Measurements from ENCODE around the gene TTLL5. TPM values are rescaled to one million over a fixed set of nuclear protein-coding genes. Genes with fewer than 3 reads are reported as not detected.
A peak's percentile ranks its signal among the peaks of the same experiment; 100 is the strongest.

The TTLL5 gene
- total RNA-seq, 2 experiments from 2014 or later: 19.8 to 26.4 TPM

DNA sequence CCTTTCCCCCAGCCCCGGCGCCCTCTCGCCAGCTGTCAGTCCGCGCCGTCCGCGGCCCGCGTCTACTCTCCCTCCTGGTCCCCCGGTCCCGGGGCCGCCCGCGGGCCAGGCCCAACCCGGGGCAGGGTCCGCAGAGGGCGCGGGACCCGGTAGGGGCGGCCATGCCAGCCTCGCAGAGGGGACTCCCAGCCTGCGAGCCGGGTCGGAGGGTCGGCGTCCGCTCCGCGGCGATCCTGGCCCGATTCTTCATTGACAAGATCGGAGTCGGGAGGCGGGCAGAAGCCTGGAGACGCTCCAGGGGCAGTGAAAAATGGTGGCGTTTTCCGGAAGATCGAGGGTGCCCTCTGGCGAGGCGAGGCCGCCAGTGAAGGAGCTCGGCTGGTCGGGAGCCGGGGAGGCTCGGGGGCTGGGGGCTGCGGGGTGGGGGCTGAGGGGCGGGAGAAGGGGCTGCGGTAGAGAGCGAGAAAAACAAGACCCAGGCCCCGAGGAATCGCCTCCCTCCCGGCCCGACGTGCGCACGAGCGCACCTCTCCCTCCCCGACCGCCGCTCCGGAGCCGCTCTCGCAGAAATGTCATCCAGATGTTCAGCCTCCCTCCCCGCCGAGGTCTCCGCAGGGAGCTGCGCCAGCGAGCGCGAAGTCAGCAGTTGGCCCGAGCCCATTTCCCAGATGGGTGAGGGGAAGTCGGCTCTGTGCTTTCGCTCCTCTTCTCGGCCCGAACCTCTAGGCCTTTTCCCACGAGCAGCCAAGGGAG lies 321.4 kb downstream of the TTLL5 start:
- no peaks in the 10 kb centered on the region for H3K36me3 ChIP-seq (ENCODE audit: insufficient read depth, low read length)
- peak; percentile 69 for ATAC-seq (ENCODE audit: poor library complexity)

DNA sequence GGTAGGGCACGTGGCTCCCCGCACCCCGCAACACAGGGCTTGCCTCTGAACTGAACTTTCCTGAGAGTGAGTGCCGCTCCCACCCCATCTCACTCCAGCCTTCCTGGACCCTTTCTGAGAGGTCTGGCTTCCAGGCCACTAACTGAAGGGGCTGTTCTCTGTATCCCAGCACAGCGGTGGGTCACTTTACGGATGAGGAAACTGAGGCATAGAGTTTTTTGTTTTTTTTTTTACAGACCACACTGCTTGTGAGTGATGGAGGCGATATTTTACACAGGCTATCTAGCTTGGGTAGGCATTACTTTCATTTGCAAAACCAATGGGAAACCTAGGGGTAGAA lies 321.9 kb downstream of the TTLL5 start:
- Histone ChIP-seq H3K27me3 (ENCODE audit: control insufficient read depth in 1 of 2, insufficient read depth in 2 of 2, low read length in 2 of 2) (no peaks in the 10 kb centered on the region), H3K9me3 (ENCODE audit: control insufficient read depth in 1 of 2, insufficient read depth in 1 of 2, low read length in 2 of 2) (no peaks in the 10 kb centered on the region), H3K36me3 (ENCODE audit: insufficient read depth, low read length) (no peaks in the 10 kb centered on the region), H3K27ac (ENCODE audit: low read depth in 1 of 2, low read length in 2 of 2) (no peak overlapping the region), H3K4me1 (ENCODE audit: insufficient read depth, low read length) (peaks cover 56% of the 10 kb centered on the region), H3K4me3 (ENCODE audit: low read length) (peak overlapping the region; percentile 58)
- Mint-ChIP-seq H3K4me3 (peak overlapping the region; percentile 93), H3K9me3 (no peaks in the 10 kb centered on the region), H3K4me1 (ENCODE audit: low read depth) (peaks cover 57% of the 10 kb centered on the region), H3K27ac (peak overlapping the region; percentile 83), H3K36me3 (ENCODE audit: low read depth) (peaks cover 4% of the 10 kb centered on the region), H3K27me3 (no peaks in the 10 kb centered on the region)
- POLR2A ChIA-PET: interaction anchor here (0.6 to 1.8 kb wide), 6 partner anchors 68 to 405 kb away, joined by 3 to 20 read pairs (median 5); partner anchors contain the start of genes ERG28, FLVCR2, GPATCH2L and TTLL5
- TF ChIP-seq, protein P1, sequence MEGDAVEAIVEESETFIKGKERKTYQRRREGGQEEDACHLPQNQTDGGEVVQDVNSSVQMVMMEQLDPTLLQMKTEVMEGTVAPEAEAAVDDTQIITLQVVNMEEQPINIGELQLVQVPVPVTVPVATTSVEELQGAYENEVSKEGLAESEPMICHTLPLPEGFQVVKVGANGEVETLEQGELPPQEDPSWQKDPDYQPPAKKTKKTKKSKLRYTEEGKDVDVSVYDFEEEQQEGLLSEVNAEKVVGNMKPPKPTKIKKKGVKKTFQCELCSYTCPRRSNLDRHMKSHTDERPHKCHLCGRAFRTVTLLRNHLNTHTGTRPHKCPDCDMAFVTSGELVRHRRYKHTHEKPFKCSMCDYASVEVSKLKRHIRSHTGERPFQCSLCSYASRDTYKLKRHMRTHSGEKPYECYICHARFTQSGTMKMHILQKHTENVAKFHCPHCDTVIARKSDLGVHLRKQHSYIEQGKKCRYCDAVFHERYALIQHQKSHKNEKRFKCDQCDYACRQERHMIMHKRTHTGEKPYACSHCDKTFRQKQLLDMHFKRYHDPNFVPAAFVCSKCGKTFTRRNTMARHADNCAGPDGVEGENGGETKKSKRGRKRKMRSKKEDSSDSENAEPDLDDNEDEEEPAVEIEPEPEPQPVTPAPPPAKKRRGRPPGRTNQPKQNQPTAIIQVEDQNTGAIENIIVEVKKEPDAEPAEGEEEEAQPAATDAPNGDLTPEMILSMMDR (IDR thresholded peaks at IDR 0.05): no peak
- no peak for ATAC-seq (ENCODE audit: poor library complexity)
- intact Hi-C loops (cut with DNase I, micrococcal nuclease): loop anchor here (2.0 to 10.0 kb wide), 5 partner anchors 169 to 1474 kb away; partner anchors contain the start of genes AHSA1 (in 1 of the 2), CIPC (in 1 of the 2), FLVCR2 (in 1 of the 2) and GPATCH2L (in 1 of the 2)
- CTCF ChIA-PET: interaction anchor here (0.5 to 4.0 kb wide), 15 partner anchors 10 to 406 kb away, joined by 3 to 52 read pairs (median 4); partner anchors contain the start of genes ERG28, GPATCH2L and TTLL5
- DNase-seq: no peak

More for the DNA sequence above, 321.4 kb downstream of the TTLL5 start:
- Mint-ChIP-seq H3K4me3 (peak overlapping the region; percentile 93), H3K36me3 (ENCODE audit: low read depth) (peaks cover 4% of the 10 kb centered on the region), H3K27me3 (no peaks in the 10 kb centered on the region), H3K9me3 (no peaks in the 10 kb centered on the region), H3K4me1 (ENCODE audit: low read depth) (peaks cover 58% of the 10 kb centered on the region), H3K27ac (peak overlapping the region; percentile 83)
- TF ChIP-seq, protein P1 (IDR thresholded peaks at IDR 0.05): peak; percentile 61
- no peaks in the 10 kb centered on the region for H3K9me3 ChIP-seq (ENCODE audit: control insufficient read depth in 1 of 2, insufficient read depth in 1 of 2, low read length in 2 of 2)
- intact Hi-C loops (cut with DNase I, micrococcal nuclease): loop anchor here (1.0 to 10.0 kb wide), 7 partner anchors 76 to 1475 kb away; partner anchors contain the start of genes AHSA1 (in 1 of the 2), CIPC (in 1 of the 2), FLVCR2 (in 1 of the 2) and GPATCH2L (in 1 of the 2)
- DNase-seq: peak; percentile 64 to 89 (median 73)
- peaks cover 57% of the 10 kb centered on the region for H3K4me1 ChIP-seq (ENCODE audit: insufficient read depth, low read length)
- CTCF ChIA-PET: interaction anchor here (0.5 to 4.0 kb wide), 15 partner anchors 11 to 405 kb away, joined by 3 to 52 read pairs (median 4); partner anchors contain the start of genes ERG28, GPATCH2L and TTLL5
- peak overlapping the region; percentile 40 to 43 for H3K27ac ChIP-seq (ENCODE audit: low read depth in 1 of 2, low read length in 2 of 2)
- no peaks in the 10 kb centered on the region for H3K27me3 ChIP-seq (ENCODE audit: control insufficient read depth in 1 of 2, insufficient read depth in 2 of 2, low read length in 2 of 2)
- peak overlapping the region; percentile 58 for H3K4me3 ChIP-seq (ENCODE audit: low read length)
- POLR2A ChIA-PET: interaction anchor here (0.6 to 1.8 kb wide), 6 partner anchors 68 to 404 kb away, joined by 3 to 20 read pairs (median 5); partner anchors contain the start of genes ERG28, FLVCR2, GPATCH2L and TTLL5

DNA sequence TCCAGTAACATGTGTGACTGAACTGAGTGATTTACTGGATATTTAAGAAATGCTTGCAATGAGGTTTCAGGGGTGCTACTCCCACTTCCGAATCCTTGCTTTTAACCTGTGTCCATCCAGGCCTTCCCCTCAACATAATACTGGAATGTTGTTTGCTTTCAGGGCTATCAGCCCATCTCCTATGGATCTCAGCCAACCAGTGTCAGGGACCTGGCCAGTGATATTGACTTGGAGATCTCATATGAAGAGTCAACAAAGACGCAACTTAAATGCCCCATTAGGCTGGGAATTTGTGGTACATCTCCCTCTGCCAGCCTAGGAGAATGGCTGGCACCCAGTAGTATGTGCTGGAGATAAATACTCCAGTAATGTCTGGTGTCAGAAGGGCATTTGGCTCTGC lies 323.6 kb downstream of the TTLL5 start:
- Histone ChIP-seq H3K9me3 (ENCODE audit: control insufficient read depth in 1 of 2, insufficient read depth in 1 of 2, low read length in 2 of 2) (no peaks in the 10 kb centered on the region), H3K4me1 (ENCODE audit: insufficient read depth, low read length) (peaks cover 39% of the 10 kb centered on the region), H3K36me3 (ENCODE audit: insufficient read depth, low read length) (peaks cover 1% of the 10 kb centered on the region), H3K27me3 (ENCODE audit: control insufficient read depth in 1 of 2, insufficient read depth in 2 of 2, low read length in 2 of 2) (no peaks in the 10 kb centered on the region), H3K27ac (ENCODE audit: low read depth in 1 of 2, low read length in 2 of 2) (no peak overlapping the region), H3K4me3 (ENCODE audit: low read length) (no peak overlapping the region)
- DNase-seq (no peak), ATAC-seq (ENCODE audit: poor library complexity) (no peak)
- ChIA-PET CTCF (interaction anchor here (2.4 kb wide), 1 partner anchor 79 kb away, joined by 11 read pairs; no protein-coding TSS in a partner anchor), POLR2A (interaction anchor here (1.3 to 1.5 kb wide), 2 partner anchors 79 to 324 kb away, joined by 4 to 8 read pairs; partner anchors contain the start of genes ERG28 and TTLL5)
- H3K36me3 Mint-ChIP-seq (ENCODE audit: low read depth): peaks cover 4% of the 10 kb centered on the region
- peak overlapping the region; percentile 74 for H3K27ac Mint-ChIP-seq
- H3K4me3 Mint-ChIP-seq: peak overlapping the region; percentile 93
- H3K4me1 Mint-ChIP-seq (ENCODE audit: low read depth): peaks cover 40% of the 10 kb centered on the region
- TF ChIP-seq, protein P1 (IDR thresholded peaks at IDR 0.05): no peak
- intact Hi-C loops (cut with DNase I, micrococcal nuclease): loop anchor here (2.0 to 10.0 kb wide), 7 partner anchors 168 to 1473 kb away; partner anchors contain the start of genes AHSA1 (in 1 of the 2), ANGEL1 (in 1 of the 2), CIPC (in 1 of the 2) and EIF2B2 (in 1 of the 2)
- H3K9me3 Mint-ChIP-seq: no peaks in the 10 kb centered on the region
- H3K27me3 Mint-ChIP-seq: no peaks in the 10 kb centered on the region

All from CD4-positive, alpha-beta T cell (primary cell).